Keratinocyte (primary cell): ENCODE data around the gene HOXB2. TPM values are rescaled to one million over a fixed set of nuclear protein-coding genes. Genes with fewer than 3 reads are reported as not detected.
A peak's percentile ranks its signal among the peaks of the same experiment; 100 is the strongest.

Source experiments
- DNase-seq: peaks from one replicate; pipeline ENCODE4 v3.0.0-alpha.2; 2011; ENCODE audit warnings: low read depth, missing footprints, low spot score
- FAIRE-seq: peaks from 2 replicates; lab custom pipeline; 2011; peaks lifted over from hg19 to GRCh38; lab: Jason Lieb, UNC
- H2AFZ ChIP-seq: 2 replicates; pipeline ENCODE4 v1.6.0; 2012; ENCODE audit warnings: low read length, control low read depth, inconsistent platforms; ENCODE audit not compliant: control insufficient read depth
- H3K27ac ChIP-seq: 2 replicates; pipeline ENCODE4 v1.5.1; 2011; ENCODE audit warnings: low read length; ENCODE audit not compliant: control insufficient read depth, insufficient read depth
- H3K27me3 ChIP-seq: 3 replicates; pipeline ENCODE4 v1.6.0; 2011; ENCODE audit warnings: low read length; ENCODE audit not compliant: control insufficient read depth, insufficient read depth; ENCODE audit errors: extremely low read depth
- H3K36me3 ChIP-seq, 2 experiments: 2 replicates in 1 of 2; 3 replicates in 1 of 2; pipeline ENCODE4 v1.5.1; 2011; ENCODE audit warnings: low read length in 2 of 2, mild to moderate bottlenecking in 1 of 2; ENCODE audit not compliant: control insufficient read depth in 2 of 2, insufficient read depth in 2 of 2; ENCODE audit errors: extremely low read depth in 1 of 2
- H3K4me1 ChIP-seq: 3 replicates; pipeline ENCODE4 v1.5.1; 2011; ENCODE audit warnings: low read length; ENCODE audit not compliant: control insufficient read depth, insufficient read depth; ENCODE audit errors: extremely low read depth
- H3K4me2 ChIP-seq: 3 replicates; pipeline ENCODE4 v1.6.0; 2011; ENCODE audit warnings: low read depth, low read length; ENCODE audit not compliant: control insufficient read depth, insufficient read depth; ENCODE audit errors: extremely low read depth
- H3K4me3 ChIP-seq, 3 experiments: fragments of 200-600 bp in 1 of 3; sonication (generic) in 1 of 3; 2 replicates in 2 of 3; 3 replicates in 1 of 3; pipeline ENCODE4 v1.5.1; 2011 to 2016; ENCODE audit warnings: low read length in 3 of 3, mild to moderate bottlenecking in 3 of 3, control low read depth in 2 of 3, inconsistent platforms in 1 of 3, low read depth in 1 of 3, mixed read lengths in 1 of 3, mixed run types in 1 of 3, moderate library complexity in 1 of 3; ENCODE audit not compliant: control insufficient read depth in 2 of 3, insufficient read depth in 2 of 3; ENCODE audit errors: extremely low read depth in 1 of 3
- H3K79me2 ChIP-seq: 2 replicates; pipeline ENCODE4 v1.6.0; 2012; ENCODE audit warnings: low read length; ENCODE audit not compliant: control insufficient read depth, insufficient read depth
- H3K9ac ChIP-seq: 3 replicates; pipeline ENCODE4 v1.6.0; 2011; ENCODE audit warnings: low read length; ENCODE audit not compliant: control insufficient read depth, insufficient read depth; ENCODE audit errors: extremely low read depth
- H3K9me1 ChIP-seq: 3 replicates; pipeline ENCODE4 v1.6.0; 2011; ENCODE audit warnings: low read length; ENCODE audit not compliant: control insufficient read depth, insufficient read depth; ENCODE audit errors: extremely low read depth
- H3K9me3 ChIP-seq: 2 replicates; pipeline ENCODE4 v1.5.1; 2012; ENCODE audit warnings: low read depth, low read length; ENCODE audit not compliant: control insufficient read depth
- H4K20me1 ChIP-seq: 3 replicates; pipeline ENCODE4 v1.6.0; 2011; ENCODE audit warnings: low read length; ENCODE audit not compliant: control insufficient read depth, insufficient read depth; ENCODE audit errors: extremely low read depth
- EZH2 ChIP-seq: IDR thresholded peaks from one replicate; pipeline ENCODE4 v1.6.1; 2012; ENCODE audit warnings: inconsistent platforms, mild to moderate bottlenecking, low read length, moderate library complexity
- dilution Hi-C: fragments of 300-500 bp; cut with MboI; formaldehyde crosslinking; loops from one replicate; pipeline ENCODE4 v1.7.0; 2020; ENCODE audit warnings: low sequenced_read_pairs; ENCODE audit not compliant: extremely low pct_ligation_motif_present
- polyA plus RNA-seq, 5 experiments: library from polyadenylated mRNA; depleted of rRNA in 3 of 5; stranded (reverse) in 3 of 5; stranded (forward) in 1 of 5; unstranded in 1 of 5; fragments of >200 nt; gene quantifications; 1 replicate in 1 of 5; 2 replicates in 3 of 5; 3 replicates in 1 of 5; pipeline versions ENCODE4 v1.2.1 to v1.2.3, GENCODE V29; 2011 to 2012; ENCODE audit warnings: missing spikeins in 2 of 5, low read depth in 1 of 5, low replicate concordance in 1 of 5
- TF ChIP-seq, protein P1 (sequence below), 3 experiments: IDR thresholded peaks in 1 of 3; conservative IDR thresholded peaks in 1 of 3; optimal IDR thresholded peaks in 1 of 3; 2 replicates in 2 of 3; 3 replicates in 1 of 3; pipeline versions ENCODE3 to v1.5.1; 2011; ENCODE audit warnings: low read length in 3 of 3, mild to moderate bottlenecking in 3 of 3, moderate library complexity in 2 of 3, control low read depth in 1 of 3, inconsistent platforms in 1 of 3; ENCODE audit not compliant: insufficient read depth in 2 of 3; ENCODE audit errors: extremely low read depth in 1 of 3

The HOXB2 gene
- polyA plus RNA-seq, 1 donor (not counting 4 experiments of a cell fraction or from before 2014, with no cell fraction given) = 3.8 TPM

DNA sequence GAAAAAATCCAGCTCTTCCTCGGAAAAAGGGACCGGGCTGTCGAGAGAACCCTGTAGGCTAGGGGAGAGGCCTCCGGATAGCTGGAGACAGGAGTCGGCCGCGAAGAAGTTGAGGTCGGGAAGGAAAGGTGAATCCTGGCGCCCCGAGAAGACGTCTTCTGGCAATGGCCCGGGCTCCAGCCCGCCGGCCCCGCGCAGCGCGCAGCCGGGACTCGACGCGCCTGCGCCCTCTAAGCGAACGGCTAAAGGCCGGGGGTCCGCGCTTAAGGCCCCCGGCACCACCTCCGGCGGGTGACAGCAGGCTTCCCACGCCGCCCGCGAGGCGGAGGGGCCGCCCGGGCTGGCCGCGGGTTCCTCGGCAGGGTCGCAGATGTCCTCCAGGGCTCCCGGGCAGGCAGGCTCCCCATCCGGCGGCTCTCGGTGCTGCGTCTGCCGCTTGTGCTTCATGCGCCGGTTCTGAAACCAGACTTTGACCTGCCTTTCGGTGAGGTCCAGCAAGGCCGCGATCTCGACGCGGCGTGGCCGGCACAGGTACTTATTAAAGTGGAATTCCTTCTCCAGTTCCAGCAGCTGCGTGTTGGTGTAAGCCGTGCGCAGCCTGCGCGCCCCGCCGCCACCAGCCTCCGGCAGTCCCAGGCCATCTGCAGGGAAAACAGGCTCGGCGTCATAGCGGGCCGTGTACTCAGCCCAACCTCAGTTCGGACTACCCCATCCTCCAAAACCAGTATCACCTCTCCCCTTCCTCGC, 1.6 kb downstream of the HOXB2 start:
- H3K27me3 ChIP-seq = peaks cover 24% of the 10 kb centered on the region

DNA sequence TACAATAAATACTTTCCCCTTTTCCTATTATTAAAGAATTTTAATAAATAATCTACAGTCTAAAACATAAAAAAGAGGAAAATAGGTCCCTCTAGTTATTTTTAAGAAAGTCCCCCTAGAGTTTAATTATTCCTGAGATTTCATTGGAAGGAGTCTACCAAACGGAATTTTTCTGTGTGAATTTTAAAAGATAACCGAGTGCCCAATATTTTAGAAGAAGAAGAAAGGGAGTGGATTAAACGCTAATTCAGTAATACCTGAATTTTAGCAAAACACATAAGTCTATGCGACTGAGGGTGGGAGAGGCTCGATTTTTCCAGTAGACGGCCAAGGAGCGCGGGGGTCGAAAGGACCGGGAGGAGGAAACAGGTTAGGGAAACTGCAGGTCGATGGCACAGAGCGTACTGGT, 2.2 kb downstream of the HOXB2 start:
- peak overlapping the region; percentile 74 for H3K9ac ChIP-seq
- peaks cover 24% of the 10 kb centered on the region for H3K4me1 ChIP-seq
- H3K9me1 ChIP-seq = no peaks in the 10 kb centered on the region
- no peaks in the 10 kb centered on the region for H3K9me3 ChIP-seq
- H3K79me2 ChIP-seq = peaks cover 13% of the 10 kb centered on the region
- H3K27ac ChIP-seq = peak overlapping the region; percentile 60
- peak overlapping the region; percentile 54 to 76 (median 73) for H3K4me3 ChIP-seq
- H3K4me2 ChIP-seq = peak overlapping the region; percentile 77
- no peak overlapping the region for H2AFZ ChIP-seq
- H3K36me3 ChIP-seq = peaks cover 0 to 3% of the 10 kb centered on the region in 2 experiments
- FAIRE-seq = no peak
- H3K27me3 ChIP-seq = peaks cover 24% of the 10 kb centered on the region
- no peak for DNase-seq
- dilution Hi-C loops = no loop called here
- TF ChIP-seq, protein P1, sequence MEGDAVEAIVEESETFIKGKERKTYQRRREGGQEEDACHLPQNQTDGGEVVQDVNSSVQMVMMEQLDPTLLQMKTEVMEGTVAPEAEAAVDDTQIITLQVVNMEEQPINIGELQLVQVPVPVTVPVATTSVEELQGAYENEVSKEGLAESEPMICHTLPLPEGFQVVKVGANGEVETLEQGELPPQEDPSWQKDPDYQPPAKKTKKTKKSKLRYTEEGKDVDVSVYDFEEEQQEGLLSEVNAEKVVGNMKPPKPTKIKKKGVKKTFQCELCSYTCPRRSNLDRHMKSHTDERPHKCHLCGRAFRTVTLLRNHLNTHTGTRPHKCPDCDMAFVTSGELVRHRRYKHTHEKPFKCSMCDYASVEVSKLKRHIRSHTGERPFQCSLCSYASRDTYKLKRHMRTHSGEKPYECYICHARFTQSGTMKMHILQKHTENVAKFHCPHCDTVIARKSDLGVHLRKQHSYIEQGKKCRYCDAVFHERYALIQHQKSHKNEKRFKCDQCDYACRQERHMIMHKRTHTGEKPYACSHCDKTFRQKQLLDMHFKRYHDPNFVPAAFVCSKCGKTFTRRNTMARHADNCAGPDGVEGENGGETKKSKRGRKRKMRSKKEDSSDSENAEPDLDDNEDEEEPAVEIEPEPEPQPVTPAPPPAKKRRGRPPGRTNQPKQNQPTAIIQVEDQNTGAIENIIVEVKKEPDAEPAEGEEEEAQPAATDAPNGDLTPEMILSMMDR (optimal IDR thresholded peaks at IDR 0.05 in 1 of 3, IDR thresholded peaks at IDR 0.05 in 1 of 3, conservative IDR thresholded peaks at IDR 0.05 in 1 of 3; ENCODE audit: extremely low read depth in 1 of 3, insufficient read depth in 2 of 3, low read length in 3 of 3) = no peak
- no peak for TF ChIP-seq EZH2
- H4K20me1 ChIP-seq = no peaks in the 10 kb centered on the region

More for the DNA sequence above, 1.6 kb downstream of the HOXB2 start:
- peaks cover 0 to 3% of the 10 kb centered on the region in 2 experiments for H3K36me3 ChIP-seq
- H3K9me1 ChIP-seq = no peaks in the 10 kb centered on the region
- peak overlapping the region; percentile 60 for H3K27ac ChIP-seq
- dilution Hi-C loops = no loop called here
- DNase-seq (peak; percentile 57), FAIRE-seq (no peak)
- H2AFZ ChIP-seq = peak overlapping the region; percentile 80
- H3K4me3 ChIP-seq = peak overlapping the region; percentile 54 to 76 (median 73)
- TF ChIP-seq, protein P1 (optimal IDR thresholded peaks at IDR 0.05 in 1 of 3, IDR thresholded peaks at IDR 0.05 in 1 of 3, conservative IDR thresholded peaks at IDR 0.05 in 1 of 3; ENCODE audit: extremely low read depth in 1 of 3, insufficient read depth in 2 of 3, low read length in 3 of 3) = peak; percentile 6 to 23 (median 20)
- no peak for TF ChIP-seq EZH2
- H3K4me1 ChIP-seq = peaks cover 24% of the 10 kb centered on the region
- H3K79me2 ChIP-seq = peaks cover 13% of the 10 kb centered on the region
- H4K20me1 ChIP-seq = no peaks in the 10 kb centered on the region
- H3K4me2 ChIP-seq = peak overlapping the region; percentile 77
- H3K9ac ChIP-seq = peak overlapping the region; percentile 74
- H3K9me3 ChIP-seq = no peaks in the 10 kb centered on the region
